HCT116 (cell line): ENCODE results near the gene NAPEPLD. TPM values are rescaled to one million over a fixed set of nuclear protein-coding genes. Genes with fewer than 3 reads are reported as not detected.

Experiments
- ATAC-seq: fragments of 200-7000 bp; cut with Tn5 transposase; 2 replicates; pipeline ENCODE4 v1.9.1; 2020; ENCODE audit warnings: mild to moderate bottlenecking, moderate library complexity
- BruUV-seq: library from RNA; stranded (reverse); fragments of 400-500 nt; replicated peaks from 2 replicates; lab custom pipeline; 2021; lab: Mats Ljungman, UMichigan
- CTCF ChIA-PET: fragments of 300-600 bp; sonication (Branson Sonifier 250); formaldehyde crosslinking; loops from one replicate; lab custom pipeline; 2021; ENCODE audit warnings: antibody characterized with exemption; lab: Charles Lee
- POLR2A ChIA-PET: fragments of 300-600, 350-600 bp; sonication (Branson Sonifier 250); formaldehyde crosslinking; loops from one replicate; lab custom pipeline; 2021; ENCODE audit warnings: antibody characterized with exemption; lab: Charles Lee
- RAD21 ChIA-PET, 2 experiments: fragments of 300-600 bp; sonication (Branson Sonifier 250); formaldehyde crosslinking; loops; one replicate each; lab custom pipeline; 2023; ENCODE audit warnings: low total read pairs in 2 of 2; ENCODE audit not compliant: uncharacterized antibody in 2 of 2, unreplicated experiment in 2 of 2, low non-redundant PET in 1 of 2; lab: Charles Lee
- DNase-seq: peaks from one replicate; pipeline ENCODE4 v3.0.0-alpha.2; 2010; ENCODE audit warnings: low read depth, low spot score
- H2AFZ ChIP-seq: fragments of 200-600 bp; shearing (Covaris generic), sonication (generic); 2 replicates; pipeline ENCODE4 v1.6.1; 2017; ENCODE audit warnings: low read depth, mixed run types, mixed read lengths, antibody characterized with exemption, low read length; ENCODE audit not compliant: poor library complexity, severe bottlenecking
- H3K27ac ChIP-seq: 2 replicates; pipeline ENCODE4 v1.5.1; 2012; ENCODE audit warnings: low read depth, low read length
- H3K27me3 ChIP-seq: fragments of 200-600 bp; sonication (generic); 2 replicates; pipeline ENCODE4 v1.6.1; 2016; ENCODE audit warnings: mixed run types, low read length, mixed read lengths; ENCODE audit not compliant: insufficient read depth
- H3K36me3 ChIP-seq, 2 experiments: fragments of 200-500 bp in 1 of 2; fragments of 200-600 bp in 1 of 2; sonication (Bioruptor generic) in 1 of 2; sonication (generic) in 1 of 2; 2 replicates each; pipeline versions ENCODE4 v1.5.1 to v1.6.1; 2014 to 2016; ENCODE audit warnings: low read length in 2 of 2, inconsistent platforms in 1 of 2, mixed read lengths in 1 of 2, mixed run types in 1 of 2; ENCODE audit not compliant: insufficient read depth in 2 of 2, control insufficient read depth in 1 of 2
- H3K4me1 ChIP-seq, 2 experiments: fragments of 200-600 bp in 1 of 2; sonication (generic) in 1 of 2; 2 replicates each; pipeline versions ENCODE4 v1.5.1 to v1.6.1; 2012 to 2017; ENCODE audit warnings: low read length in 2 of 2, inconsistent platforms in 1 of 2, mild to moderate bottlenecking in 1 of 2, mixed read lengths in 1 of 2, mixed run types in 1 of 2, moderate library complexity in 1 of 2; ENCODE audit not compliant: insufficient read depth in 2 of 2, control insufficient read depth in 1 of 2
- H3K4me2 ChIP-seq: fragments of 200-600 bp; sonication (generic); 2 replicates; pipeline ENCODE4 v1.6.1; 2017; ENCODE audit warnings: mixed run types, low read length, mixed read lengths
- H3K4me3 ChIP-seq, 2 experiments: fragments of 200-600 bp in 1 of 2; sonication (generic) in 1 of 2; replicated peaks in 1 of 2; 2 replicates each; pipeline ENCODE4 v1.5.1; 2011 to 2016; ENCODE audit warnings: low read length in 2 of 2, control low read depth in 1 of 2, low read depth in 1 of 2, mild to moderate bottlenecking in 1 of 2, mixed read lengths in 1 of 2, mixed run types in 1 of 2
- H3K79me2 ChIP-seq: fragments of 200-600 bp; sonication (generic); 2 replicates; pipeline ENCODE4 v1.6.1; 2017; ENCODE audit warnings: mild to moderate bottlenecking, mixed run types, low read length, moderate library complexity, mixed read lengths; ENCODE audit not compliant: insufficient read depth
- H3K9ac ChIP-seq: fragments of 200-600 bp; sonication (generic); 2 replicates; pipeline ENCODE4 v1.6.1; 2016; ENCODE audit warnings: low read length, mixed read lengths
- H3K9me2 ChIP-seq: fragments of 200-600 bp; sonication (generic), shearing (Covaris generic); 2 replicates; pipeline ENCODE4 v1.6.1; 2017; ENCODE audit warnings: mixed run types, mild to moderate bottlenecking, moderate library complexity; ENCODE audit not compliant: insufficient read depth
- H3K9me3 ChIP-seq, 2 experiments: fragments of 200-500 bp in 1 of 2; fragments of 200-600 bp in 1 of 2; sonication (Bioruptor generic) in 1 of 2; sonication (generic) in 1 of 2; 2 replicates each; pipeline ENCODE4 v1.6.1; 2014 to 2017; ENCODE audit warnings: low read length in 2 of 2, mixed read lengths in 2 of 2, inconsistent platforms in 1 of 2, low read depth in 1 of 2, mild to moderate bottlenecking in 1 of 2, mixed run types in 1 of 2, moderate library complexity in 1 of 2; ENCODE audit not compliant: control insufficient read depth in 1 of 2, insufficient read depth in 1 of 2
- H4K20me1 ChIP-seq: fragments of 200-600 bp; sonication (generic), shearing (Covaris generic); 2 replicates; pipeline ENCODE4 v1.6.1; 2017; ENCODE audit warnings: mixed run types, mild to moderate bottlenecking, moderate library complexity; ENCODE audit not compliant: insufficient read depth
- CTCF ChIP-seq, 3 experiments: fragments of 200-600 bp in 1 of 3; sonication (generic) in 1 of 3; IDR thresholded peaks in 2 of 3; conservative IDR thresholded peaks in 1 of 3; 2 replicates each; pipeline ENCODE4 v1.5.1; 2012 to 2017; ENCODE audit warnings: low read depth in 2 of 3, low read length in 2 of 3, antibody characterized with exemption in 1 of 3, borderline replicate concordance in 1 of 3, control low read depth in 1 of 3, mild to moderate bottlenecking in 1 of 3, mixed read lengths in 1 of 3, mixed run types in 1 of 3, moderate library complexity in 1 of 3; ENCODE audit not compliant: insufficient read depth in 1 of 3
- POLR2A ChIP-seq: IDR thresholded peaks from 2 replicates; pipeline ENCODE4 v1.7.0; 2011; ENCODE audit warnings: borderline replicate concordance; ENCODE audit not compliant: insufficient read depth, insufficient read length; ENCODE audit errors: extremely low read depth
- POLR2AphosphoS5 ChIP-seq: IDR thresholded peaks from 2 replicates; pipeline ENCODE4 v1.6.1; 2011; ENCODE audit warnings: mild to moderate bottlenecking, low read depth, low read length, moderate library complexity
- SRF ChIP-seq: IDR thresholded peaks from 2 replicates; pipeline ENCODE4 v1.6.1; 2012; ENCODE audit warnings: low read depth
- intact Hi-C: fragments of 100-400 bp; cut with micrococcal nuclease; formaldehyde crosslinking; loops from 2 replicates; pipeline ENCODE4 v1.10.0; 2022
- total RNA-seq: library from RNA; stranded (reverse); gene quantifications from one replicate; pipeline ENCODE4 v1.2.1, GENCODE V29; 2021; ENCODE audit not compliant: unreplicated experiment
- TF ChIP-seq, protein P1 (sequence below): IDR thresholded peaks from 2 replicates; pipeline ENCODE4 v1.6.1; 2012; ENCODE audit warnings: low read depth

Gene NAPEPLD
- total RNA-seq, 1 experiment from 2014 or later: 9.7 TPM

DNA sequence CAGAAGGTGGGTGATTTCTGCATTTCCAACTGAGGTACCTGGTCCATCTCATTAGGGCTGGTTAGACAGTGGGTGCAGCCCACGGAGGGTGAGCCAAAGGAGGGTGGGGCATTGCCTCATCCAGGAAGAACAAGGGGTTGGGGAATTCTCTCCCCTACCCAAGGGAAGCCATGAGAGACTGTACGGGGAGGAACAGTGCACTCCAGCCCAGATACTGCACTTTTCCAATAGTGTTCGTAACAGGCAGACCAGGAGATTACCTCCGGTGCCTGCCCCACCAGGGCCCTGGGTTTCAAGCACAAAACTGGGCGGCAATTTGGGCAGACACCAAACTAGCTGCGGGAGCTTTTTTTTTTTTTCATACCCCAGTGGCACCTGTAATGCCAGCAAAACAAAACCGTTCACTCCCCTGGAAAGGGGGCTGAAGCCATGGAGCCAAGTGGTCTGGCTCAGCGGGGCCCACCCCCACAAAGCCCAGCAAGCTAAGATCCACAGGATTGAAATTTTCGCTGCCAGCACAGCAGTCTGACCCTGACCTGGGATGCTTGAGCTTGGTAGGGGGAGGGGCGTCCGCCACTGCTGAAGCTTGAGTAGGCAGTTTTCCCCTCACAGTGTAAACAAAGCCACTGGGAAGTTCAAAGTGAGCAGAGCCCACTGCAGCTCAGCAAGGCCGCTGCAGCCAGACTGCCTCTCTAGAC lies 42.7 kb downstream of the NAPEPLD start:
- no peak overlapping the region for H3K27ac ChIP-seq
- no peaks in the 10 kb centered on the region for H3K9me2 ChIP-seq
- intact Hi-C loops: no loop called here
- H3K27me3 ChIP-seq: no peaks in the 10 kb centered on the region
- DNase-seq: no peak
- CTCF ChIA-PET: no interaction called here
- H3K9ac ChIP-seq: no peak overlapping the region
- RAD21 ChIA-PET: no interaction called here
- TF ChIP-seq SRF (no peak), POLR2A (no peak), CTCF (IDR thresholded peaks at IDR 0.05 in 2 of 3, conservative IDR thresholded peaks at IDR 0.05 in 1 of 3; ENCODE audit: borderline replicate concordance in 1 of 3, insufficient read depth in 1 of 3, low read depth in 2 of 3, low read length in 2 of 3) (no peak), POLR2AphosphoS5 (no peak)
- TF ChIP-seq, protein P1, sequence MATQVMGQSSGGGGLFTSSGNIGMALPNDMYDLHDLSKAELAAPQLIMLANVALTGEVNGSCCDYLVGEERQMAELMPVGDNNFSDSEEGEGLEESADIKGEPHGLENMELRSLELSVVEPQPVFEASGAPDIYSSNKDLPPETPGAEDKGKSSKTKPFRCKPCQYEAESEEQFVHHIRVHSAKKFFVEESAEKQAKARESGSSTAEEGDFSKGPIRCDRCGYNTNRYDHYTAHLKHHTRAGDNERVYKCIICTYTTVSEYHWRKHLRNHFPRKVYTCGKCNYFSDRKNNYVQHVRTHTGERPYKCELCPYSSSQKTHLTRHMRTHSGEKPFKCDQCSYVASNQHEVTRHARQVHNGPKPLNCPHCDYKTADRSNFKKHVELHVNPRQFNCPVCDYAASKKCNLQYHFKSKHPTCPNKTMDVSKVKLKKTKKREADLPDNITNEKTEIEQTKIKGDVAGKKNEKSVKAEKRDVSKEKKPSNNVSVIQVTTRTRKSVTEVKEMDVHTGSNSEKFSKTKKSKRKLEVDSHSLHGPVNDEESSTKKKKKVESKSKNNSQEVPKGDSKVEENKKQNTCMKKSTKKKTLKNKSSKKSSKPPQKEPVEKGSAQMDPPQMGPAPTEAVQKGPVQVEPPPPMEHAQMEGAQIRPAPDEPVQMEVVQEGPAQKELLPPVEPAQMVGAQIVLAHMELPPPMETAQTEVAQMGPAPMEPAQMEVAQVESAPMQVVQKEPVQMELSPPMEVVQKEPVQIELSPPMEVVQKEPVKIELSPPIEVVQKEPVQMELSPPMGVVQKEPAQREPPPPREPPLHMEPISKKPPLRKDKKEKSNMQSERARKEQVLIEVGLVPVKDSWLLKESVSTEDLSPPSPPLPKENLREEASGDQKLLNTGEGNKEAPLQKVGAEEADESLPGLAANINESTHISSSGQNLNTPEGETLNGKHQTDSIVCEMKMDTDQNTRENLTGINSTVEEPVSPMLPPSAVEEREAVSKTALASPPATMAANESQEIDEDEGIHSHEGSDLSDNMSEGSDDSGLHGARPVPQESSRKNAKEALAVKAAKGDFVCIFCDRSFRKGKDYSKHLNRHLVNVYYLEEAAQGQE: no peak
- no peak overlapping the region for H3K4me3 ChIP-seq
- BruUV-seq: no TSS peak
- POLR2A ChIA-PET: no interaction called here
- peaks cover 0 to 13% of the 10 kb centered on the region in 2 experiments; a peak in 2 of 4 replicates for H3K36me3 ChIP-seq
- H3K9me3 ChIP-seq: no peaks in the 10 kb centered on the region
- H4K20me1 ChIP-seq: no peaks in the 10 kb centered on the region
- no peak for ATAC-seq
- no peak overlapping the region for H2AFZ ChIP-seq
- H3K4me1 ChIP-seq: no peaks in the 10 kb centered on the region
- H3K79me2 ChIP-seq: no peaks in the 10 kb centered on the region
- H3K4me2 ChIP-seq: no peak overlapping the region
